GM12874 (cell line): Measurements from ENCODE around the gene SLC35D3.

Source experiments
- CTCF ChIP-seq: IDR thresholded peaks from 2 replicates; pipeline ENCODE4 v1.5.1; 2011; ENCODE audit warnings: low read depth, mild to moderate bottlenecking, control low read depth, low read length, moderate library complexity; ENCODE audit not compliant: insufficient read depth

The SLC35D3 gene

GRCh38 chr6:136926383-136926782, 4.3 kb downstream of the SLC35D3 start:
- TF ChIP-seq CTCF: no peak

- TF ChIP-seq CTCF: peak; percentile 37; the same call in 1 of the 2 replicates
Measured at GRCh38 chr6:136927292-136927691, 5.2 kb downstream of the SLC35D3 start.

GRCh38 chr6:136930528-136930927, 8.4 kb downstream of the SLC35D3 start:
- no peak for TF ChIP-seq CTCF

- TF ChIP-seq CTCF: no peak
Measured at GRCh38 chr6:136932599-136932998, 10.5 kb downstream of the SLC35D3 start.

GRCh38 chr6:136945072-136945471, 23.0 kb downstream of the SLC35D3 start:
- no peak for TF ChIP-seq CTCF

GRCh38 chr6:136945711-136946121, 23.6 kb downstream of the SLC35D3 start:
- no peak for TF ChIP-seq CTCF

- no peak for TF ChIP-seq CTCF
Measured at GRCh38 chr6:136947037-136947436, 24.9 kb downstream of the SLC35D3 start.
